T-helper 2 cell treated with Interferon-gamma antibody and Interleukin-4, amounts not matched to agents 5 μg/mL and 100 μg/mL, for 36 hours (primary cell): ENCODE measurements around the gene SEC23B.
"Not testable (repeated sequence)": the region's sequence is repeated elsewhere in the genome, so short reads cannot be mapped to it uniquely, and the experiment has no call there.

Experiments used
- DNase-seq: peaks from one replicate; pipeline ENCODE4 v3.0.0; 2021; ENCODE audit warnings: low spot score
- H3K27ac Mint-ChIP-seq: one replicate; pipeline ENCODE4 v1.8.0; 2021; ENCODE audit warnings: mild to moderate bottlenecking, mixed read lengths
- H3K27me3 Mint-ChIP-seq: one replicate; pipeline ENCODE4 v1.8.0; 2021; ENCODE audit warnings: low read depth, mixed read lengths
- H3K36me3 Mint-ChIP-seq: one replicate; pipeline ENCODE4 v1.8.0; 2021; ENCODE audit warnings: low read depth, mixed read lengths
- H3K4me1 Mint-ChIP-seq: one replicate; pipeline ENCODE4 v1.8.0; 2021; ENCODE audit warnings: low read depth, mixed read lengths
- H3K4me3 Mint-ChIP-seq: one replicate; pipeline ENCODE4 v1.8.0; 2022; ENCODE audit warnings: mild to moderate bottlenecking, moderate library complexity, mixed read lengths
- H3K9me3 Mint-ChIP-seq: one replicate; pipeline ENCODE4 v1.8.0; 2021; ENCODE audit warnings: mixed read lengths

Gene SEC23B

DNA sequence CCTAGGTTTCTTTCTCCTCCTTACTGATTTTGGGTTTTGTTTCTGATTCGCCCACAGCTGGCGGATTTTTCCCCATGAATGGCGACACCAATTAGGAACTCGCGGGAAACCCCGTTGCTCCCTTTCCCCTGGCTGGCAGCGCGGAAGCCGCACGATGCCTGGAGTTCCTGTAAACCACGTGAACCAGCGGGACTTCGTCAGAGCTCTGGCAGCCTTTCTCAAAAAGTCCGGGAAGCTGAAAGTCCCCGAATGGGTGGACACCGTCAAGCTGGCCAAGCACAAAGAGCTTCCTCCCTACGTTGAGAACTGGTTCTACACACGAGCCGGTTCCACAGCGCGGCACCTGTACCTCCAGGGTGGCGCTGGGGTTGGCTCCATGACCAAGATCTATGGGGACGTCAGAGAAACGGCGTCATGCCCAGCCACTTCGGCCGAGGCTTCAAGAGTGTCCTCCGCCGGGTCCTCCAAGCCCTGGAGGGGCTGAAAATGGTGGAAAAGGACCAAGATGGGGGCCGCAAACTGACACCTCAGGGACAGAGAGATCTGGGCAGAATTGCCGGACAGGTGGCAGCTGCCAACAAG lies 3.2 kb upstream of the SEC23B start:
- DNase-seq, result no peak
- H3K4me3 Mint-ChIP-seq, result no peak overlapping the region
- H3K27me3 Mint-ChIP-seq, result no peaks in the 10 kb centered on the region
- no peak overlapping the region for H3K27ac Mint-ChIP-seq
- H3K36me3 Mint-ChIP-seq, result peaks cover 12% of the 10 kb centered on the region
- no peaks in the 10 kb centered on the region for H3K9me3 Mint-ChIP-seq
- peaks cover 22% of the 10 kb centered on the region for H3K4me1 Mint-ChIP-seq

DNA sequence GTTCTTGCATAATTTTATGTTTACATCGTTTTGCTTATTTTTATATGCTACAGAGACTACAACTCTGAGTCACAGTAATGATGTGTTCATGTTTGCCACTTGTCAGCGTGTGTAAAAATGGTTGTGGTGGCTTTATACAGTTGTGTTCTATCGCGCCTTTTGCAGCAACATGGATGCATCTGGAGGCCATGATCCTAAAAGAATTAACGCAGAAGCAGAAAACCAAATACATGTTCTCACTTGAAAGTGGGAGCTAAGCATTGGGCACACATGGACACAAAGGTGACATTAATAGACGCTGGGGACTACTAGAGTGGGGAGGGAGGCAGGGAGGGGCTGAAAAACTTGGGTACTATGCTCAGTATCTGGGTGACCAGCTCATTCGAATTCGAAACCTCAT lies 996 bp upstream of the SEC23B start:
- Mint-ChIP-seq H3K9me3 (no peaks in the 10 kb centered on the region), H3K4me1 (peaks cover 32% of the 10 kb centered on the region), H3K4me3 (peak overlapping the region; percentile 99), H3K27ac (peak overlapping the region; percentile 100), H3K27me3 (no peaks in the 10 kb centered on the region), H3K36me3 (peaks cover 28% of the 10 kb centered on the region)
- peak; percentile 26 for DNase-seq

DNA sequence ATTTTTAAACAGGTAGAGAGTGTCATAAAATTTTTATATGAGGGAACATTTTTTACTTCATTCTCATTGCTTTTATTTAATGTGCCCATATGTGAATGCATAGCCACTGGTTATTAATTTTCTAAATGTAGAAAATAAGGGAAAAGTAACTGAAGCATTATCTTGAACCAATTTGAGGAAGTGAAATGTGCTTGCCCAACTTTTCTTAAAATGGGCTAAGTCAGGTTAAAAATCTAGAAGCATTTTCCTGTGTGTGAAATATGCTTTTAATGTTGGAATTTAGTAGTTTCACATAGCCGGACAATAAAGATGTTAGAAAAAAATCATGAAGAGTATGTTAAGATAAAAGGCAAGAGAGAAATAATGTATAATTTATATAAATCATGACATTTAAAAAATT lies 3.8 kb downstream of the SEC23B start:
- no peak overlapping the region for H3K4me3 Mint-ChIP-seq
- H3K27me3 Mint-ChIP-seq, result no peaks in the 10 kb centered on the region
- no peaks in the 10 kb centered on the region for H3K9me3 Mint-ChIP-seq
- no peak for DNase-seq
- H3K4me1 Mint-ChIP-seq, result peaks cover 32% of the 10 kb centered on the region
- peaks cover 45% of the 10 kb centered on the region for H3K36me3 Mint-ChIP-seq
- peak overlapping the region; percentile 45 for H3K27ac Mint-ChIP-seq

GRCh38 chr20:18513208-18513607 lies 5.5 kb downstream of the SEC23B start:
- DNase-seq, result no peak
- Mint-ChIP-seq H3K4me1 (peaks cover 25% of the 10 kb centered on the region), H3K27me3 (no peaks in the 10 kb centered on the region), H3K4me3 (no peak overlapping the region), H3K9me3 (no peaks in the 10 kb centered on the region), H3K27ac (no peak overlapping the region), H3K36me3 (peaks cover 42% of the 10 kb centered on the region)

GRCh38 chr20:18514127-18514526 lies 6.4 kb downstream of the SEC23B start:
- Mint-ChIP-seq H3K27me3 (no peaks in the 10 kb centered on the region), H3K4me1 (peaks cover 17% of the 10 kb centered on the region), H3K9me3 (no peaks in the 10 kb centered on the region), H3K27ac (no peak overlapping the region), H3K4me3 (no peak overlapping the region), H3K36me3 (peaks cover 35% of the 10 kb centered on the region)
- no peak for DNase-seq

GRCh38 chr20:18515973-18516372 lies 8.2 kb downstream of the SEC23B start:
- H3K4me1 Mint-ChIP-seq, result peaks cover 9% of the 10 kb centered on the region
- no peak overlapping the region for H3K27ac Mint-ChIP-seq
- H3K36me3 Mint-ChIP-seq, result peaks cover 25% of the 10 kb centered on the region
- no peaks in the 10 kb centered on the region for H3K27me3 Mint-ChIP-seq
- DNase-seq, result no peak
- H3K9me3 Mint-ChIP-seq, result no peaks in the 10 kb centered on the region
- no peak overlapping the region for H3K4me3 Mint-ChIP-seq

DNA sequence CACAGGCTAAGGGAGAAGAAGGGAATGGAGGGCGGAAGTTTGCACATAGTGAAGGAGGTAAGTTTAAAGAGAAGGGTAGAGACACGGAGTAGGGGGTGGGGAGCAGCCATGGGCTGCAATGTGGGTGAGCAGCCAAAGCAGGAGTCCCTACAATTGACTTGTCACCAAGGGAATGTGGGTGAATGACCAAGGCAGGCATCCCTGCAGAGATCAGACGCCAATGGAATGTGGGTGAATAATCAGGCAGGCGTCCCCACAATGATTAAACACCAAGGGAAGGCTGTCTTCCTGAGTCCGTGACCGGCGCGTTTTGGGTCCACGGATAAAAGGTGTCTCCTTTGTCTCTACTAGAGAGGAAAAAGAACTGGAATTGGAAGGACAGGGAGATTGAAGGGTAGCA lies 14.3 kb downstream of the SEC23B start:
- H3K4me1 Mint-ChIP-seq, H3K9me3 Mint-ChIP-seq, DNase-seq, H3K4me3 Mint-ChIP-seq, H3K27ac Mint-ChIP-seq, H3K27me3 Mint-ChIP-seq: not testable (repeated sequence)
- peaks cover 20% of the 10 kb centered on the region for H3K36me3 Mint-ChIP-seq

- Mint-ChIP-seq H3K4me1 (no peaks in the 10 kb centered on the region), H3K27ac (no peak overlapping the region), H3K27me3 (no peaks in the 10 kb centered on the region), H3K9me3 (no peaks in the 10 kb centered on the region), H3K4me3 (no peak overlapping the region), H3K36me3 (peaks cover 29% of the 10 kb centered on the region)
- no peak for DNase-seq
Measured at GRCh38 chr20:18523066-18523465, 15.3 kb downstream of the SEC23B start.

DNA sequence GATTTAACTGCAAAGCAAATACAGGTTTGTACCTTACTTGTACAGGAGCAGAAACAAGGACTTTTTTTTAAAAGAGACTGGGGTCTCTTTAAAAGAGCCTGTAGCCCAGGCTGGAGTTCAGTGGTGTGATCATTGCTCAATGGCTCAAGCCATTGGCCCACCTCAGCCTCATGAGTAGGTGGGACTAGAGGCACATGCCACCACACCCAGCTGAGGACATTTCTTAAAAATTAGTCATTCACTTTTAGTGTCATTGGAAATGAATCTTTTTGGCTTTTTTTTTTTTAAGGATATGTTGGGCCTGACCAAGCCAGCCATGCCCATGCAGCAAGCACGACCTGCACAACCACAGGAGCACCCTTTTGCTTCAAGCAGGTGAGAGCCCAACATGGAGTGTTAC lies 16.9 kb downstream of the SEC23B start:
- Mint-ChIP-seq H3K27ac (no peak overlapping the region), H3K9me3 (no peaks in the 10 kb centered on the region), H3K36me3 (peaks cover 42% of the 10 kb centered on the region), H3K4me1 (no peaks in the 10 kb centered on the region), H3K27me3 (no peaks in the 10 kb centered on the region), H3K4me3 (no peak overlapping the region)
- DNase-seq, result no peak

DNA sequence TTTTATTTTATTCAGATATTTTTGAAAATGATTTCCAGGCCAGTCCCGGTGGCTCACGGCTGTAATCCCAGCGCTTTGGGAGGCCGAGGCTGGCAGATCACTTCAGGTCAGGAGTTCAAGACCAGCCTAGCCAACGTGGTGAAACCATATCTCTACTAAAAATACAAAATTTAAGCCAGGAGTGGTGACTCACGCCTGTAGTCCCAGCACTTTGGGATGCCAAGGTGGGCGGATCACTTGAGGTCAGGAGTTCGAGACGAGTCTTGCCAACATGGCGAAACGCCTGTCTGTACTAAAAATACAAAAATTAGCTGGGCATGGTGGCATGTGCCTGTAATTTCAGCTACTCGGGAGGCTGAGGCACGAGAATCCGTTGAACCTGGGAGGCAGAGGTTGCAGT lies 19.0 kb downstream of the SEC23B start:
- not testable (repeated sequence) for H3K27me3 Mint-ChIP-seq, H3K4me3 Mint-ChIP-seq, H3K27ac Mint-ChIP-seq, DNase-seq, H3K9me3 Mint-ChIP-seq, H3K4me1 Mint-ChIP-seq
- peaks cover 57% of the 10 kb centered on the region for H3K36me3 Mint-ChIP-seq

DNA sequence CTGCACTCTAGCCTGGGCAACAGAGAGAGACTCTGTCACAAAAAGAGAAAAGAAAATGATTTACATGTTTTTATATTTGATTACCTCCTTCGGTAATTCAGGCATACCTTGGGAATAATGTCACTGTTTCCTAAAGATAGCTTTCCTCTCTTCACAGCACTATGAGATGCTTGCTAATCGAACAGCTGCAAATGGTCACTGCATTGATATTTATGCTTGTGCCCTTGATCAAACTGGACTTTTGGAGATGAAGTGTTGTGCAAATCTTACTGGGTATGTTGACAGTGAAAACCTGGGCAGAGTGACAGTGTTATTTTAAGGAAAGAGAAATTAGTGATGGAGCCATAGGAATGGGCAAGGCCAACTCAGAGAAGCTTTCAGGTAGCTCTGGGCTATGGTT lies 19.6 kb downstream of the SEC23B start:
- no peak for DNase-seq
- Mint-ChIP-seq H3K36me3 (peaks cover 62% of the 10 kb centered on the region), H3K4me3 (no peak overlapping the region), H3K4me1 (no peaks in the 10 kb centered on the region), H3K27me3 (no peaks in the 10 kb centered on the region), H3K27ac (no peak overlapping the region), H3K9me3 (no peaks in the 10 kb centered on the region)

- H3K4me3 Mint-ChIP-seq, result no peak overlapping the region
- no peak overlapping the region for H3K27ac Mint-ChIP-seq
- no peaks in the 10 kb centered on the region for H3K4me1 Mint-ChIP-seq
- H3K36me3 Mint-ChIP-seq, result peaks cover 67% of the 10 kb centered on the region
- H3K27me3 Mint-ChIP-seq, result no peaks in the 10 kb centered on the region
- H3K9me3 Mint-ChIP-seq, result no peaks in the 10 kb centered on the region
- DNase-seq, result no peak
Measured at GRCh38 chr20:18527836-18528235, 20.1 kb downstream of the SEC23B start.

DNA sequence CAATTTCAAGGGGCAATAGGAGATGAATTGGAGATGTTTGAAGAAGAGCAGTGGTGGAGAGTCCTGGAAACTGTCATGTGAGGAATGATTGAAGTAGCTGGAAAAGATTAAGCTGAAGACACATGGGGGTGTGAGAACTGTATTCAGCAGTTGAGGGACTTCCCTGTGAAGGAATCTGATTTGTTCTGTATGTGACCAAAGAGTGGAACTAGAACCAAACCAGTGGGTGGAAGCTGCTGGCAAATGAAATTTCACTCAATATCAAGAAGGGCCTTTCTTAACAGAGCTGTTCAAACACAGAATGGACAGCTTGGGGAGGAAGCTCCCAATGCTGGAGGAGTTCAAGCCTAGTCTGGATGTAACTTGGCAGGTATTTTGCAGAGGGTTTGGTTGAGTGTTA lies 21.3 kb downstream of the SEC23B start:
- DNase-seq, result no peak
- Mint-ChIP-seq H3K36me3 (peaks cover 72% of the 10 kb centered on the region), H3K4me3 (no peak overlapping the region), H3K4me1 (no peaks in the 10 kb centered on the region), H3K9me3 (no peaks in the 10 kb centered on the region), H3K27me3 (no peaks in the 10 kb centered on the region), H3K27ac (no peak overlapping the region)

GRCh38 chr20:18532626-18533025 lies 24.9 kb downstream of the SEC23B start:
- Mint-ChIP-seq H3K4me3 (no peak overlapping the region), H3K27ac (no peak overlapping the region), H3K36me3 (peaks cover 74% of the 10 kb centered on the region), H3K27me3 (no peaks in the 10 kb centered on the region), H3K9me3 (peaks cover 4% of the 10 kb centered on the region), H3K4me1 (no peaks in the 10 kb centered on the region)
- DNase-seq, result no peak

DNA sequence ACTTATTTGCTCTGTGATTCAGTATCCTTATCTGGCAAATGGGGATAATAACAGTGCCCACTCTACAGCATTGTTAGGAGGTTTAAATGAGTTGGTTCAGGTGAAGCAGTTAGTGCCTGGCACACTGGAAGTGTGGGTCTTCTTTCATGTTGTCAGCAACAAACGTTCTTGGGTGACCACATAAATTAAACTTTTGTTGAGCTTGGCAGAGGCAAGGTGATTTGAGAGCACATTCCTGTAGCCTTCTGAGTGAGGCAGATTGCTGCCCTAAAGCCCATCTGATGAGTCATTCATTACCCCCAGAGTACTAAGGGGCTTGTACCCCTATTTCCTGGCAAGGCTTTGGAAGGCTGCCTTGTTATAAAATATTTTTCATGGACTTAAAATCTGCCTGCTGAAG lies 25.8 kb downstream of the SEC23B start:
- H3K27ac Mint-ChIP-seq, result no peak overlapping the region
- DNase-seq, result no peak
- H3K9me3 Mint-ChIP-seq, result peaks cover 4% of the 10 kb centered on the region
- H3K36me3 Mint-ChIP-seq, result peaks cover 73% of the 10 kb centered on the region
- no peaks in the 10 kb centered on the region for H3K27me3 Mint-ChIP-seq
- no peak overlapping the region for H3K4me3 Mint-ChIP-seq
- no peaks in the 10 kb centered on the region for H3K4me1 Mint-ChIP-seq
